GM18505 (cell line): ENCODE data around the gene XPNPEP1.

Experiments
- ATAC-seq: cut with Tn5 transposase; IDR thresholded peaks from one replicate; pipeline ENCODE4 v1.9.1; 2021; ENCODE audit not compliant: unreplicated experiment
- POLR2A ChIP-seq: IDR thresholded peaks from 4 replicates; pipeline ENCODE4 v1.6.1; 2011; ENCODE audit warnings: borderline replicate concordance; ENCODE audit not compliant: insufficient read depth, insufficient read length; ENCODE audit errors: extremely low read depth

Gene XPNPEP1

GRCh38 chr10:109940117-109940516 is 16.8 kb upstream of the XPNPEP1 start:
- no peak for ATAC-seq
- no peak for TF ChIP-seq POLR2A

GRCh38 chr10:109939315-109939961 is 16.1 kb upstream of the XPNPEP1 start:
- TF ChIP-seq POLR2A: no peak
- no peak for ATAC-seq

- ATAC-seq: no peak
- TF ChIP-seq POLR2A: no peak
These were observed 14.3 kb upstream of the XPNPEP1 start for GRCh38 chr10:109937460-109938065.

- no peak for TF ChIP-seq POLR2A
- no peak for ATAC-seq
These were observed 11.9 kb upstream of the XPNPEP1 start for GRCh38 chr10:109934958-109935793.

GRCh38 chr10:109933984-109934565 is 10.8 kb upstream of the XPNPEP1 start:
- ATAC-seq: no peak

GRCh38 chr10:109932968-109933367 is 9.7 kb upstream of the XPNPEP1 start:
- ATAC-seq: no peak

More at GRCh38 chr10:109933984-109934565, 10.8 kb upstream of the XPNPEP1 start:
- no peak for TF ChIP-seq POLR2A

GRCh38 chr10:109932391-109932790 is 9.1 kb upstream of the XPNPEP1 start:
- TF ChIP-seq POLR2A: no peak

More at GRCh38 chr10:109932968-109933367, 9.7 kb upstream of the XPNPEP1 start:
- TF ChIP-seq POLR2A: no peak

GRCh38 chr10:109931163-109931562 is 7.9 kb upstream of the XPNPEP1 start:
- no peak for ATAC-seq

More at GRCh38 chr10:109932391-109932790, 9.1 kb upstream of the XPNPEP1 start:
- ATAC-seq: no peak

GRCh38 chr10:109929501-109930219 is 6.3 kb upstream of the XPNPEP1 start:
- TF ChIP-seq POLR2A: no peak
- no peak for ATAC-seq

More at GRCh38 chr10:109931163-109931562, 7.9 kb upstream of the XPNPEP1 start:
- TF ChIP-seq POLR2A: no peak

- no peak for TF ChIP-seq POLR2A
- ATAC-seq: no peak
These were observed 5.2 kb upstream of the XPNPEP1 start for GRCh38 chr10:109928475-109928891.

GRCh38 chr10:109926825-109927224 is 3.5 kb upstream of the XPNPEP1 start:
- no peak for TF ChIP-seq POLR2A
- no peak for ATAC-seq

- no peak for TF ChIP-seq POLR2A
- no peak for ATAC-seq
These were observed 2.9 kb upstream of the XPNPEP1 start for GRCh38 chr10:109926061-109926745.
